Uterine smooth muscle cell (primary cell): ENCODE measurements around the gene IDH1. TPM values are rescaled to one million over a fixed set of nuclear protein-coding genes. Genes with fewer than 3 reads are reported as not detected.

Experiments used
- total RNA-seq: library from RNA; depleted of rRNA; stranded (reverse); fragments of >200 nt; gene quantifications from 2 replicates; pipeline ENCODE4 v1.2.3, GENCODE V29; 2014

IDH1 gene
- 232 and 330 TPM in 2 replicates for total RNA-seq

DNA sequence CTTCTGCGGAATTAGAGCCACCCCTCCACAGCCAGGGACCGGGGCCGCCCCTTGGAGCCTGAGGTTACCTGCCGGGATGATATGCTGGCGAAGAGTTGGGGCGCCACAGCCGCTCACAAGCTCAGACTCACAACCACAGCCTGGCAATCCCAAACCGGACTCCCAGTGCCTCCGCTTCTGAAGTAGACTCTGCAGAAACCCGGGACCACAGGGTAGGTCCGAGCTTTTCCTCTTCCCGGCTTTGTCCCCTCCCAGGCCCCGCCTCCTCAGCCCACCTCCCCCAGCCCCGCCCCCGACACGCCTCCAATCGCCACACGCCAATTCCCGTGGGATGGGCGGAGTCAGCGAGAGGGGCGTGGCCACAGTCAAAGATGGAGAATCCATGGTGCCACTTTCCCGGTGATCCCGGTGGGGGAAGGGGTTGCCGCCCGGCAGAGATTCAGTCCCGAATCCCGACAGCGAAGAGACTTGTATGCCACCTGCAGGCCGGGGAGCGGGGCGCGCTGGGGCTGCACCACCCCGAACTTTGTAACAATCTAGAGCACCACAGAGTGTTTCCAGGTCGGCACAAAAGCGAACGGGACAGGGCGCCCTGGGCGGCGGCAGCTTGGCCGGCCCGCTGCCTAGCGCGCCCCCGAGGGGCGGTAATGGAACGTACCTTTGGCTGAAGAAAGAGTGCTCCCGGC lies at the start of gene IDH1:
Gene IDH1 (minus strand): TSS at position 201 of the 686 bp plus-strand sequence. CDS start 3,520 bp downstream, outside the sequence.

DNA sequence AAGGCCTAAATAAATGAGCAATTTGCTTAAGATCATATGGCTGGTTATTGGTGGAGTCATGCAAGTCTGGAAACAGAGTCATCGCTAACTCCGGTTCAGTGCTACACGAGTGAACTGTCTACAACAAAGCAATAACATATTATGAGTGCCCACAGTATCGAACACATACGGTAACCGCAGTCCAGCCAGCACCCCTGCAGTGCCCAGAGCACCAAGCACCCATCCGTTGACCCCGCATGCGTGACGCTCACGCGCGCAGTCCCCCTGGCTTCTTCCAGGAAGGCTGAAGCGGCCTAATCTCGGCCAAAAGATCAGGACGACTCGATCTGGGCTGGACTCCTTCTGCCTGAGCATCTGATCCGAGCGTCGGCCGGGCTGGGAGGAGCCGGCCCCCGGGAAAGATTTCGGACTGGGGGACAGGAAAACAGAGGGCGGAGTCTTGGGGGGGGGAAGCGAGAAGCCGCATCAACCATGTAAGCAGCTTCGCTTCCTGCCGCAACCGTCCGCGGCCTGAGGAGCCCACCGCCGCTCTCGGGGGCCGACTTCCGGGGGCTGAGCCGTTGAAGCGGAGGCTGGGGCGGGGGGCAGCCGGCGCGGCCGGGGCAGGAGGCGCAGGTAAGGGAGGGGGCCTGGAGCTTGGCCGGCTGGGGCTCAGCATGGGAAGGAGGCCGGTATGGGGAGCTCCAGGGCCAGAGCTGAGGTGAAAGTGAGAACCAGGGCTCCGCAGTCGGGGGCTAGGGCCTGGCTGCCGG lies 11.1 kb upstream of the IDH1 start, which contains the start of gene PIKFYVE:
Gene PIKFYVE (plus strand): TSS at position 455 of the 752 bp plus-strand sequence. CDS start 5,265 bp downstream, outside the sequence.

DNA sequence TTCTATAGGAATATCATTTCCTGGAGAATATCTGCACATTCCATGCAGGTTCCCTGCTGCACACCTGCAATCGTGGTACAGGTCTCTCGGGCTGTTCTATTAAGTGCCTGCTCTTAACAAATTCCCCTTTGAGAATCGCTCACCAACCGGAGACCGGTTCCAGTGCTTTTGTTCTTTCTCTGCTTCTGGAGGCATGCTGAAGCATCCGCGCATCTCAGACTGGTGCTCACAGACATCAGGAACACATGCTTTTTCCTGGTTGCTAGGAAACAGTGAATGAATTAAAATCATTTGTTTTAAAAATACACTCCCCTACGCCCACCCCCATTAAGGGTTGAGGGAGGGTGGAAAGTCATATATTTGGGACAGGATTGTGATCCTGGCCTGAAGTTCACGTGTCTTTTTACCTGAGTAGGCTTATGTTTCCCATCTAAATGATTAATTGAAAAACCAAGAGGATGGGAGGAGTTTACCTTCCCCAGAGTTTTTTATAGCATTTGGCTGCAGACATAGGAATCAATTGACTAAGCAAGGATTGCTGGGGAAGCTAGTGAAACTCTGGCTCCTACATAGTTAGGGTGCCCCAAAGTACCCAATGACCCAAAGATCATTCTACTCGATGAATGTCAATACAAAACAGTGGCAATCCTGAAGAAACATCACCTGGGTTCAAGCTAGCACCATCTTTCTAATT lies 64.9 kb downstream of the IDH1 start, which contains the start of gene C2orf80:
Gene C2orf80 (minus strand): TSS at position 221 of the 694 bp plus-strand sequence. CDS start 3,044 bp downstream, outside the sequence.

Other genes with a start within 250 kb of the IDH1 start
- gene PLEKHM3, start 229.5 kb downstream of the IDH1 start, total RNA-seq: 11.7 and 16.6 TPM in 2 replicates
- not detected in 2 replicates for gene CRYGD, start 130.5 kb downstream of the IDH1 start, total RNA-seq
- gene CRYGC, start 125.2 kb downstream of the IDH1 start, total RNA-seq: not detected in 2 replicates
- gene CRYGB, start 108.9 kb downstream of the IDH1 start, total RNA-seq: not detected in 2 replicates
- not detected in 2 replicates for gene CRYGA, start 91.5 kb downstream of the IDH1 start, total RNA-seq
- gene C2orf80, start 65.0 kb downstream of the IDH1 start, total RNA-seq: not detected in 2 replicates
- gene PIKFYVE, start 11.2 kb upstream of the IDH1 start, total RNA-seq: 38.1 and 44.8 TPM in 2 replicates
- gene PTH2R, start 151.7 kb upstream of the IDH1 start, total RNA-seq: 0.25 TPM in 1 of 2 replicates, not detected in the other